Activated CD4-positive, alpha-beta T cell treated with anti-CD3 and anti-CD28 coated beads, Interleukin-2, Interleukin-6, amounts not matched to agents 100 ng/mL and 50 ng/mL, durations not matched to agents 16 hours and 8 hours (primary cell): ENCODE results near the gene EPYC.
A peak's percentile ranks its signal among the peaks of the same experiment; 100 is the strongest.
"Not testable (repeated sequence)": the region's sequence is repeated elsewhere in the genome, so short reads cannot be mapped to it uniquely, and the experiment has no call there.

Source experiments
- DNase-seq: peaks from one replicate; pipeline ENCODE4 v3.0.0-alpha.2; 2020

Gene EPYC

GRCh38 chr12:90990611-90991010, 14.2 kb downstream of the EPYC start:
- DNase-seq: no peak

- DNase-seq: no peak
Observed at GRCh38 chr12:90989686-90990111, 15.1 kb downstream of the EPYC start.

- DNase-seq: no peak
Observed at GRCh38 chr12:90987520-90987919, 17.3 kb downstream of the EPYC start.

- DNase-seq: no peak
Observed at GRCh38 chr12:90987101-90987500, 17.7 kb downstream of the EPYC start.

GRCh38 chr12:90985331-90985730, 19.4 kb downstream of the EPYC start:
- not testable (repeated sequence) for DNase-seq

- DNase-seq: no peak
Observed at GRCh38 chr12:90984114-90984513, 20.7 kb downstream of the EPYC start.

GRCh38 chr12:90982170-90982569, 22.6 kb downstream of the EPYC start:
- no peak for DNase-seq

GRCh38 chr12:90979951-90980350, 24.8 kb downstream of the EPYC start:
- no peak for DNase-seq

- DNase-seq: no peak
Observed at GRCh38 chr12:90979019-90979418, 25.8 kb downstream of the EPYC start.

GRCh38 chr12:90978117-90978770, 26.5 kb downstream of the EPYC start:
- peak; percentile 35 for DNase-seq

GRCh38 chr12:90977224-90977623, 27.5 kb downstream of the EPYC start:
- no peak for DNase-seq

GRCh38 chr12:90974286-90974685, 30.5 kb downstream of the EPYC start:
- no peak for DNase-seq

- no peak for DNase-seq
Observed at GRCh38 chr12:90972226-90972625, 32.5 kb downstream of the EPYC start.

GRCh38 chr12:90970911-90971310, 33.9 kb downstream of the EPYC start:
- DNase-seq: no peak

- DNase-seq: no peak
Observed at GRCh38 chr12:90970471-90970870, 34.3 kb downstream of the EPYC start.

- DNase-seq: no peak
Observed at GRCh38 chr12:90969851-90970250, 34.9 kb downstream of the EPYC start.

- no peak for DNase-seq
Observed at GRCh38 chr12:90969346-90969745, 35.4 kb downstream of the EPYC start.

GRCh38 chr12:90965204-90965603, 39.6 kb downstream of the EPYC start:
- no peak for DNase-seq

- no peak for DNase-seq
Observed at GRCh38 chr12:90964616-90965015, 40.2 kb downstream of the EPYC start.

GRCh38 chr12:90963946-90964345, 40.8 kb downstream of the EPYC start:
- no peak for DNase-seq

GRCh38 chr12:90961154-90961553, 43.6 kb downstream of the EPYC start:
- DNase-seq: no peak

- DNase-seq: peak; percentile 49
Observed at GRCh38 chr12:90959538-90960139, 45.1 kb downstream of the EPYC start.

GRCh38 chr12:90959032-90959431, 45.7 kb downstream of the EPYC start:
- DNase-seq: no peak

- no peak for DNase-seq
Observed at GRCh38 chr12:90958347-90958746, 46.4 kb downstream of the EPYC start.

GRCh38 chr12:90954921-90955320, 49.9 kb downstream of the EPYC start, which contains the start of gene CCER1:
Gene CCER1, minus strand, starts transcription at chr12:90955176. Its CDS starts 434 bp downstream, at chr12:90954742.
- DNase-seq: no peak
